Peyer's patch (tissue), 4 donors: ENCODE data around the gene CCDC69. TPM values are rescaled to one million over a fixed set of nuclear protein-coding genes. Genes with fewer than 3 reads are reported as not detected.

ENCODE experiments used
- DNase-seq, 3 donors: peaks; one replicate each; pipeline ENCODE4 v3.0.0-alpha.2; 2017 to 2019
- H3K27ac ChIP-seq, 4 donors: fragments of 200-600 bp; sonication (generic); one replicate each; pipeline ENCODE4 v1.5.1; 2016 to 2019
- H3K27me3 ChIP-seq, 2 donors: fragments of 200-600 bp; sonication (generic); one replicate each; pipeline ENCODE4 v1.5.1; 2019
- H3K36me3 ChIP-seq, 3 donors: fragments of 200-600 bp; sonication (generic); one replicate each; pipeline ENCODE4 v1.5.1; 2016 to 2019
- H3K4me1 ChIP-seq, 4 donors: fragments of 200-600 bp; sonication (generic); one replicate each; pipeline ENCODE4 v1.5.1; 2016 to 2019
- H3K4me3 ChIP-seq, 4 donors: fragments of 200-600 bp; sonication (generic); 1 replicate in 3 of 4; 2 replicates in 1 of 4; pipeline ENCODE4 v1.5.1; 2016 to 2019; ENCODE audit warnings: mild to moderate bottlenecking in 1 of 4
- H3K9me3 ChIP-seq, 4 donors: fragments of 200-600 bp; sonication (generic); one replicate each; pipeline ENCODE4 v1.5.1; 2016 to 2019; ENCODE audit warnings: mild to moderate bottlenecking in 1 of 4
- POLR2A ChIP-seq, 2 donors: fragments of 450-650 bp; IDR thresholded peaks; one replicate each; pipeline ENCODE4 v1.5.1; 2017; ENCODE audit warnings: antibody characterized with exemption in 2 of 2, mild to moderate bottlenecking in 2 of 2, moderate library complexity in 2 of 2
- total RNA-seq, 4 donors: library from RNA; depleted of rRNA; stranded (reverse); fragments of >200 nt; gene quantifications; one replicate each; pipeline ENCODE4 v1.1.0, GENCODE V29; 2016
- TF ChIP-seq, protein P1 (sequence below), 6 experiments: fragments of 450-650 bp in 4 of 6; fragments of 200-600 bp in 2 of 6; sonication (generic) in 1 of 6; IDR thresholded peaks; one replicate each; pipeline ENCODE4 v1.5.1; 2017 to 2019; ENCODE audit warnings: antibody characterized with exemption in 6 of 6, mild to moderate bottlenecking in 3 of 6, moderate library complexity in 1 of 6

Gene CCDC69
- total RNA-seq, 4 donors from 2014 or later, result 15.8 to 86.6 (median 33.3) TPM

DNA sequence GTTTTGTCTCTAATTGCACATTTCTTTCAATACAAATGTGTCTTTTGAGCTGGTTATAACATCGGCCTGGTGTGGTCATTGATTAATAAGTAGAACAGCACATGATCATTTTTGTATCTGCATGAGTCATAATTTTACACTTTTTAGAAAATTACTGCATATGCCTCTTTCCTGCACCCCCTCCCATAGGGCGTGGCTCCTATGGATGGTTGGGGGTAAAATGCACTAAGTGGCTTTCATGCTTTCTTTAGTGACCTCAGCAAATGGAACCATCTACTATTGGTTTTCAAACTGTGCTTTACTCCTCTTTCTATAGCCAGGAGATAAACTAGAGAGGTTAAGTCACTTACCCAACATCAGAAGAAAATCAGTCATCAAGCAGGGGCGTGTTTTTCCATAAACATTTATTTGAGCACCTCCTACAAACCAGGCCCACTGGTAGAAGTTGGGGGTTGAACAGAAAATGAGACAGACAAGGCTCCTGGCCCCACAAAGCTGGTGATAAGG is 70.1 kb downstream of the CCDC69 start:
- peak overlapping the region in 3 of 4 donors; percentile 39 to 89 (median 83) for H3K27ac ChIP-seq
- no peaks in the 10 kb centered on the region for H3K36me3 ChIP-seq
- peaks cover 3 to 77% (median 48%) of the 10 kb centered on the region in 4 donors for H3K4me1 ChIP-seq
- TF ChIP-seq, protein P1, sequence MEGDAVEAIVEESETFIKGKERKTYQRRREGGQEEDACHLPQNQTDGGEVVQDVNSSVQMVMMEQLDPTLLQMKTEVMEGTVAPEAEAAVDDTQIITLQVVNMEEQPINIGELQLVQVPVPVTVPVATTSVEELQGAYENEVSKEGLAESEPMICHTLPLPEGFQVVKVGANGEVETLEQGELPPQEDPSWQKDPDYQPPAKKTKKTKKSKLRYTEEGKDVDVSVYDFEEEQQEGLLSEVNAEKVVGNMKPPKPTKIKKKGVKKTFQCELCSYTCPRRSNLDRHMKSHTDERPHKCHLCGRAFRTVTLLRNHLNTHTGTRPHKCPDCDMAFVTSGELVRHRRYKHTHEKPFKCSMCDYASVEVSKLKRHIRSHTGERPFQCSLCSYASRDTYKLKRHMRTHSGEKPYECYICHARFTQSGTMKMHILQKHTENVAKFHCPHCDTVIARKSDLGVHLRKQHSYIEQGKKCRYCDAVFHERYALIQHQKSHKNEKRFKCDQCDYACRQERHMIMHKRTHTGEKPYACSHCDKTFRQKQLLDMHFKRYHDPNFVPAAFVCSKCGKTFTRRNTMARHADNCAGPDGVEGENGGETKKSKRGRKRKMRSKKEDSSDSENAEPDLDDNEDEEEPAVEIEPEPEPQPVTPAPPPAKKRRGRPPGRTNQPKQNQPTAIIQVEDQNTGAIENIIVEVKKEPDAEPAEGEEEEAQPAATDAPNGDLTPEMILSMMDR (IDR thresholded peaks at IDR 0.05), result no peak
- TF ChIP-seq POLR2A (IDR thresholded peaks at IDR 0.05), result no peak
- DNase-seq, result no peak
- H3K9me3 ChIP-seq, result no peaks in the 10 kb centered on the region
- H3K4me3 ChIP-seq, result no peak overlapping the region
- H3K27me3 ChIP-seq, result no peaks in the 10 kb centered on the region

- TF ChIP-seq, protein P1 (IDR thresholded peaks at IDR 0.05), result no peak
- TF ChIP-seq POLR2A (IDR thresholded peaks at IDR 0.05), result no peak
- Histone ChIP-seq H3K4me3 (no peak overlapping the region), H3K4me1 (peaks cover 3 to 79% (median 46%) of the 10 kb centered on the region in 4 donors), H3K36me3 (no peaks in the 10 kb centered on the region), H3K27ac (peak overlapping the region; percentile 17 to 83 (median 56)), H3K9me3 (no peaks in the 10 kb centered on the region), H3K27me3 (no peaks in the 10 kb centered on the region)
- no peak for DNase-seq
Measured at GRCh38 chr5:151153300-151153699, 70.6 kb downstream of the CCDC69 start.

- Histone ChIP-seq H3K36me3 (no peaks in the 10 kb centered on the region), H3K4me1 (peaks cover 3 to 73% (median 44%) of the 10 kb centered on the region in 4 donors), H3K27me3 (no peaks in the 10 kb centered on the region), H3K9me3 (no peaks in the 10 kb centered on the region), H3K4me3 (no peak overlapping the region), H3K27ac (peak overlapping the region; percentile 72 to 83 (median 76))
- TF ChIP-seq POLR2A (IDR thresholded peaks at IDR 0.05), result no peak
- TF ChIP-seq, protein P1 (IDR thresholded peaks at IDR 0.05), result no peak
- peak in 2 of 3 donors; percentile 27 to 54 for DNase-seq
Measured at GRCh38 chr5:151151793-151152192, 72.1 kb downstream of the CCDC69 start.

- peak overlapping the region in 2 of 4 donors; percentile 2 for H3K4me3 ChIP-seq
Measured at GRCh38 chr5:151151263-151151660, 72.6 kb downstream of the CCDC69 start.

DNA sequence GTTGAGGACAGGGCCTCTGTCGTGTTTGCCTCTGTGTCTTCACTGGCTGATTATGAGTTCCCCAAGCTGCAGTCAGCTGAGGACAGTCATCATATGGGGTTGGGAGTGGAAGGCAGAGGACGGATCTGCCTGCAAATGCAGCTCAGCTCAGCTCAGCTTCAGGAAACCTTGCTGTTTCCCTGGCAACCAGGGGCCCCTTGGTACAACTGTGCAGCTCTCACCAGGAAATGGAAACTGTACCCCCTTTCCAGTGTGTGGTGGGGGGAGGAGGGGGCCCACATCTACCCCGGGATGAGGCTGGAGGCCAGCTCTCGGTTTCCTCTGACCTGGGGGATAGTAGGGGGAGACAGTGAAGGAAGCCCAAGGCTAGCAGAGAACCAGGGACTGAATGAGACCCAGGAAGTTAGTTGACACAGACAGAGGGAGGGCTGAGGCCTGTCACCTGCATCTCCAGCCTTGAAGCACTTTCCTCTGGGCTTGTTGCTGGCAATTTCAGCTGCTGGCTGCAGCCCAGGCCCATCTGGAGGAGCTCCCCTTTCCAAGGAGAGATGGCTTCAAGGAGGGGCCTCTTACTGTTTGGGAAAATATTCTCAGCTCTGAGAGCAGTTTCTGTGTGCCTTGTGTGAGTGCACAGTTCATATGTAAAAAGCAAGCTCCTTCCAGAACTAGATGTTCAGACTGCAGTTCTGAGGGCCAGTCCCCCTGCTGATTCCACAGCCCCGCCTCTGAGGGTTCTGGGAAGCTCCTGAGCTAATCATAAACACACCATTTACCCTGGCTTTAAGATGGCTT is 73.2 kb downstream of the CCDC69 start:
- Histone ChIP-seq H3K4me3 (peak overlapping the region in 3 of 4 donors; percentile 2), H3K27ac (peak overlapping the region; percentile 72 to 83 (median 76)), H3K4me1 (peaks cover 3 to 63% (median 49%) of the 10 kb centered on the region in 4 donors), H3K36me3 (no peaks in the 10 kb centered on the region), H3K27me3 (no peaks in the 10 kb centered on the region), H3K9me3 (no peaks in the 10 kb centered on the region)
- peak in 2 of 3 donors; percentile 85 to 86 for DNase-seq
- TF ChIP-seq POLR2A (IDR thresholded peaks at IDR 0.05), result no peak
- TF ChIP-seq, protein P1 (IDR thresholded peaks at IDR 0.05), result no peak

More at GRCh38 chr5:151151263-151151660, 72.6 kb downstream of the CCDC69 start:
- H3K9me3 ChIP-seq, result no peaks in the 10 kb centered on the region
- no peak for TF ChIP-seq POLR2A (IDR thresholded peaks at IDR 0.05)
- TF ChIP-seq, protein P1 (IDR thresholded peaks at IDR 0.05), result no peak
- no peak for DNase-seq
- H3K27me3 ChIP-seq, result no peaks in the 10 kb centered on the region
- no peaks in the 10 kb centered on the region for H3K36me3 ChIP-seq
- peak overlapping the region; percentile 72 to 83 (median 76) for H3K27ac ChIP-seq
- peaks cover 3 to 68% (median 47%) of the 10 kb centered on the region in 4 donors for H3K4me1 ChIP-seq
